HepG2 (cell line): ENCODE measurements around the gene TMEM62. TPM values are rescaled to one million over a fixed set of nuclear protein-coding genes. Genes with fewer than 3 reads are reported as not detected.
A peak's percentile ranks its signal among the peaks of the same experiment; 100 is the strongest.
"Not testable (repeated sequence)": the region's sequence is repeated elsewhere in the genome, so short reads cannot be mapped to it uniquely, and the experiment has no call there.

Source experiments
- ATAC-seq: fragments of 200-7000 bp; cut with Tn5 transposase; 3 replicates; pipeline ENCODE4 v1.9.1; 2020; ENCODE audit warnings: mild to moderate bottlenecking, moderate library complexity
- BruUV-seq: library from RNA; stranded (reverse); fragments of 400-500 nt; replicated peaks from 2 replicates; lab custom pipeline; 2021; lab: Mats Ljungman, UMichigan
- CTCF ChIA-PET: fragments of 300-600 bp; formaldehyde crosslinking; extraction: SDS; loops from one replicate; lab custom pipeline; 2021; ENCODE audit warnings: low total read pairs, inconsistent platforms, low intra/inter-chr PET ratio; lab: Yijun Ruan, JAX
- POLR2A ChIA-PET: fragments of 350-600 bp; sonication (Branson Sonifier 250); formaldehyde crosslinking; loops from one replicate; lab custom pipeline; 2020; ENCODE audit warnings: antibody characterized with exemption, inconsistent platforms; lab: Yijun Ruan, JAX
- DNase-seq: peaks from one replicate; pipeline ENCODE4 v3.0.0-alpha.2; 2015; ENCODE audit warnings: low spot score
- FAIRE-seq: peaks from 3 replicates; lab custom pipeline; 2011; peaks lifted over from hg19 to GRCh38; lab: Jason Lieb, UNC
- H2AFZ ChIP-seq: one replicate; pipeline ENCODE4 v1.6.1; 2011; ENCODE audit warnings: low read length, inconsistent platforms
- H3K27ac ChIP-seq: fragments of 300-600 bp; 3 replicates; pipeline ENCODE4 v1.8.0; 2011; ENCODE audit warnings: mixed run types, mild to moderate bottlenecking, mixed read lengths, low read length, inconsistent platforms; ENCODE audit not compliant: insufficient read depth; ENCODE audit errors: extremely low read length
- H3K27me3 ChIP-seq, 2 experiments: fragments of 200-600 bp in 1 of 2; 2 replicates in 1 of 2; 3 replicates in 1 of 2; pipeline versions ENCODE4 v1.6.0 to v1.8.0; 2011; ENCODE audit warnings: low read length in 2 of 2, mild to moderate bottlenecking in 2 of 2, moderate library complexity in 2 of 2, inconsistent platforms in 1 of 2; ENCODE audit not compliant: insufficient read depth in 2 of 2, control insufficient read depth in 1 of 2
- H3K36me3 ChIP-seq, 2 experiments: fragments of 200-600 bp in 1 of 2; replicated peaks in 1 of 2; 2 replicates in 1 of 2; 3 replicates in 1 of 2; pipeline versions ENCODE4 v1.5.1 to v1.8.0; 2011; ENCODE audit warnings: low read length in 2 of 2, inconsistent platforms in 1 of 2; ENCODE audit not compliant: insufficient read depth in 2 of 2, control insufficient read depth in 1 of 2
- H3K4me1 ChIP-seq: 2 replicates; pipeline ENCODE4 v1.5.1; 2012; ENCODE audit warnings: low read length, inconsistent platforms; ENCODE audit not compliant: insufficient read depth
- H3K4me2 ChIP-seq: 2 replicates; pipeline ENCODE4 v1.6.0; 2011; ENCODE audit warnings: low read depth, low read length, inconsistent platforms
- H3K4me3 ChIP-seq, 3 experiments: fragments of 200-600 bp in 1 of 3; sonication (generic), shearing (Covaris generic) in 1 of 3; replicated peaks in 1 of 3; 2 replicates each; pipeline ENCODE4 v1.5.1; 2011 to 2016; ENCODE audit warnings: low read length in 3 of 3, inconsistent platforms in 2 of 3, low read depth in 2 of 3, mild to moderate bottlenecking in 2 of 3, control low read depth in 1 of 3, mixed read lengths in 1 of 3; ENCODE audit not compliant: insufficient read depth in 1 of 3
- H3K79me2 ChIP-seq: one replicate; pipeline ENCODE4 v1.6.1; 2011; ENCODE audit warnings: low read length, inconsistent platforms; ENCODE audit not compliant: insufficient read depth
- H3K9ac ChIP-seq: 2 replicates; pipeline ENCODE4 v1.6.0; 2011; ENCODE audit warnings: mild to moderate bottlenecking, low read depth, low read length, inconsistent platforms; ENCODE audit not compliant: insufficient read depth
- H3K9me3 ChIP-seq: 2 replicates; pipeline ENCODE4 v1.5.1; 2012; ENCODE audit warnings: mild to moderate bottlenecking, low read length
- H4K20me1 ChIP-seq: 2 replicates; pipeline ENCODE4 v1.6.0; 2011; ENCODE audit warnings: inconsistent platforms, mild to moderate bottlenecking, low read length, moderate library complexity; ENCODE audit not compliant: insufficient read depth
- MIER3 ChIP-seq: IDR thresholded peaks from 2 replicates; pipeline ENCODE4 v1.6.1; 2016; ENCODE audit warnings: missing compliant biosample characterization, borderline replicate concordance
- ZBTB7B ChIP-seq: sonication (generic); formaldehyde crosslinking; IDR thresholded peaks from 2 replicates; pipeline ENCODE4 v1.4.0; 2020; ENCODE audit warnings: missing genetic modification reagents
- WGBS: methylation state at CpG from one replicate; pipeline ENCODE4 v1.1.6; 2017; ENCODE audit warnings: low lambda C conversion rate; 5-methylcytosine and 5-hydroxymethylcytosine counted together
- in situ Hi-C: cut with HindIII; loops from 2 replicates; pipeline ENCODE4 v1.10.0; 2017; ENCODE audit warnings: low pct_unique_long_range_greater_than_20kb; ENCODE audit not compliant: extremely low pct_ligation_motif_present
- intact Hi-C: fragments of 100-400 bp; cut with micrococcal nuclease; formaldehyde crosslinking; loops from one replicate; pipeline ENCODE4 v1.10.0; 2022; ENCODE audit not compliant: unreplicated experiment
- polyA plus RNA-seq, 8 experiments: library from polyadenylated mRNA; depleted of rRNA in 3 of 8; stranded (reverse) in 7 of 8; unstranded in 1 of 8; fragments of >200 nt; fragmentation: Illumina TruSeq in 4 of 8; extraction: Trizol in 4 of 8; gene quantifications; 2 replicates each; pipeline versions ENCODE4 v1.2.1 to v1.2.3, GENCODE V29; 2011 to 2016; ENCODE audit warnings: low read depth in 4 of 8, missing spikeins in 1 of 8, mixed read lengths in 1 of 8; ENCODE audit not compliant: insufficient read depth in 1 of 8
- total RNA-seq, 5 experiments: library from RNA; depleted of rRNA; stranded (reverse); fragments of >200 nt; fragmentation: Illumina TruSeq; extraction: Trizol; gene quantifications; 2 replicates each; pipeline ENCODE4 v1.2.3, GENCODE V29; 2016; ENCODE audit warnings: low read depth in 1 of 5
- TF ChIP-seq, protein P1 (sequence below): fragments of 450-650 bp; IDR thresholded peaks from 2 replicates; pipeline ENCODE4 v1.6.1; 2016

The TMEM62 gene
- total and polyA plus RNA-seq, 2 of the 13 experiments (the other 11 are each of a cell fraction or from before 2014, with no cell fraction given): 14.2 to 20.9 TPM

DNA sequence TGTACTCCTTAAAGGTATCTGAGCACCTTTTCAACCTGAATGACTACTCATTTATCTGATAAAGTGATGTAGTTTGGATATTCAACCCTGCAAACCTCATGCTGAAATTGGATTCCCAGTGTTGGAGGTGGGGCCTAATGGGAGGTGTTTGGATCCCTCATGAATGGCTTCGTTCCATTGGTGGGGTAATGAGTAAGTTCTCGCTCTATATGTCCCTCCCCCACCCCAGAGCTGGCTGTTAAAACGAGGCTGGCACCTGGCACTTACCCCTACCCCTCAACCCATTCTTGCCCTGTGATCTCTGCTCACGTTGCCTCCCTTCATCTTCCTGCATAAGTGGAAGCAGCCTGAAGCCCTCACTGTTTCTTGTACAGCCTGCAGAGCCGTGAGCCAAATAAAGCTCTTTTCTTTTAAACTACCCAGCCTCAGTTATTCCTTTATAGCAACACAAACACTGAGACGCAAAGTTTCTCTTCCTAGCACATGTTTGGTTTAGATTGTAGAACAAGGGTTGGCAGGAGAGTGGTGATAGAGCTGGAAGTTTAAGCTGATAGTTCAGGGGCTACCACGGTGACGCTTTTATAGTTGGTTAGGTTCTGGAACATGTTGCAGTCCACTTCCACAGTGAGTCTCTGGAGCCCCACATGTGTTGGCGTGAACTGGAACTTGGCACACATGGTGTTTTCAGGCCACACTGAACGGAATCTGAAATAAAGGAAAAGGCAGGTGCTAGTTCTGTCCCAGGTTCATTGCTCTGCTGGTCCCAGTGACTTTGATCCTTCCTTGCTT lies 63.6 kb downstream of the TMEM62 start:
- FAIRE-seq: no peak

DNA sequence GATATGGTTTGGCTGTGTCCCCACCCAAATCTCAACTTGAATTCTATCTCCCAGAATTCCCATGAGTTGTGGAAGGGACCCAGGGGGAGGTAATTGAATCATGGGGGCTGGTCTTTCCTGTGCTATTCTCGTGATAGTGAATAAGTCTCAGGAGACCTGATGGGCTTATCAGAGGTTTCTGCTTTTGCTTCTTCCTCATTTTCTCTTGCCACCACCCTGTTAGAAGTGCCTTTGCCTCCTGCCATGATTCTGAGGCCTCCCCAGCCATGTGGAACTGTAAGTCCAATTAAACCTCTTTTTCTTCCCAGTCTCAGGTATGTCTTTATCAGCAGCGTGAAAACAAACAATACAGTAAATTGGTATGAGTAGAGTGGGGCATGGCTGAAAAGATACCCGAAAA lies 64.4 kb downstream of the TMEM62 start:
- FAIRE-seq, H3K4me1 ChIP-seq, in situ Hi-C loops, POLR2A ChIA-PET, intact Hi-C loops, ATAC-seq, CTCF ChIA-PET, H3K4me3 ChIP-seq, H3K27ac ChIP-seq, H2AFZ ChIP-seq, DNase-seq, H3K79me2 ChIP-seq, H4K20me1 ChIP-seq, BruUV-seq, H3K27me3 ChIP-seq, H3K4me2 ChIP-seq, H3K9me3 ChIP-seq, H3K9ac ChIP-seq: not testable (repeated sequence)
- H3K36me3 ChIP-seq: peaks cover 4 to 14% of the 10 kb centered on the region in 2 experiments; a peak in 4 of 5 replicates
- WGBS: 94% methylated on average over 3 of the region's 3 CpGs

More for the DNA sequence above, 63.6 kb downstream of the TMEM62 start:
- Histone ChIP-seq H3K4me3 (no peak overlapping the region), H3K9me3 (no peaks in the 10 kb centered on the region), H3K4me1 (no peaks in the 10 kb centered on the region), H2AFZ (no peak overlapping the region), H3K9ac (no peak overlapping the region), H3K36me3 (peaks cover 6 to 21% of the 10 kb centered on the region in 2 experiments; a peak in 4 of 5 replicates), H3K79me2 (no peaks in the 10 kb centered on the region), H4K20me1 (no peaks in the 10 kb centered on the region), H3K4me2 (no peak overlapping the region), H3K27ac (no peak overlapping the region), H3K27me3 (peaks cover 0 to 7% of the 10 kb centered on the region in 2 experiments; a peak in 1 of 5 replicates)
- ChIA-PET CTCF (no interaction called here), POLR2A (no interaction called here)
- in situ Hi-C loops (no loop called here), intact Hi-C loops (no loop called here)
- WGBS: 89% methylated on average over 10 of the region's 10 CpGs
- no TSS peak for BruUV-seq
- TF ChIP-seq, protein P1, sequence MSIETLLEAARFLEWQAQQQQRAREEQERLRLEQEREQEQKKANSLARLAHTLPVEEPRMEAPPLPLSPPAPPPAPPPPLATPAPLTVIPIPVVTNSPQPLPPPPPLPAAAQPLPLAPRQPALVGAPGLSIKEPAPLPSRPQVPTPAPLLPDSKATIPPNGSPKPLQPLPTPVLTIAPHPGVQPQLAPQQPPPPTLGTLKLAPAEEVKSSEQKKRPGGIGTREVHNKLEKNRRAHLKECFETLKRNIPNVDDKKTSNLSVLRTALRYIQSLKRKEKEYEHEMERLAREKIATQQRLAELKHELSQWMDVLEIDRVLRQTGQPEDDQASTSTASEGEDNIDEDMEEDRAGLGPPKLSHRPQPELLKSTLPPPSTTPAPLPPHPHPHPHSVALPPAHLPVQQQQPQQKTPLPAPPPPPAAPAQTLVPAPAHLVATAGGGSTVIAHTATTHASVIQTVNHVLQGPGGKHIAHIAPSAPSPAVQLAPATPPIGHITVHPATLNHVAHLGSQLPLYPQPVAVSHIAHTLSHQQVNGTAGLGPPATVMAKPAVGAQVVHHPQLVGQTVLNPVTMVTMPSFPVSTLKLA: peak; percentile 69
- TF ChIP-seq ZBTB7B (CRISPR knock-in tag): no peak
- no peak for TF ChIP-seq MIER3 (CRISPR knock-in tag)
- no peak for ATAC-seq
- no peak for DNase-seq

DNA sequence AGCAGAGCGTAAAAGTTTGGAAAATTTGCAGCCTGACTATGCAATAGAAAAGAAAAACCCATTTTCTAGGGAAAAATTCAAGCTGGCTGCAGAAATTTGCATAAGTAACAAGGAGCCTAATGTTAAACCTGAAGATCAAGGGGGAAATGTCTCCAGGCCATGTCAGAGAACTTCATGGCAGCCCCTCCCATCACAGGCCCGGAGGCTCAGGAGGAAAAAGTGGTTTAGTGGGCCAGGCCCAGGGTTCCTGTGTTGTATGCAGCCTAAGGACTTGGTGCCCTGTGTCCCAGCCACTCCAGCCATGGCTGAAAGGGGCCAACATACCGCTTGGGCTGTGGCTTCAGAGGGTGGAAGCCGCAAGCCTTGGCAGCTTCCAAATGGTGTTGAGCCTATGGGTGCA lies 65.2 kb downstream of the TMEM62 start:
- H3K4me1 ChIP-seq, H3K36me3 ChIP-seq, H3K27ac ChIP-seq, H3K9ac ChIP-seq, H2AFZ ChIP-seq, H3K9me3 ChIP-seq, ATAC-seq, CTCF ChIA-PET, intact Hi-C loops, H3K4me3 ChIP-seq, FAIRE-seq, H4K20me1 ChIP-seq, H3K79me2 ChIP-seq, POLR2A ChIA-PET, H3K4me2 ChIP-seq, DNase-seq, in situ Hi-C loops, BruUV-seq: not testable (repeated sequence)
- 97% methylated on average over 1 of the region's 4 CpGs for WGBS
- peaks cover 0 to 10% of the 10 kb centered on the region in 2 experiments; a peak in 1 of 5 replicates for H3K27me3 ChIP-seq
